Ishikawa (cell line): ENCODE data around the gene CLN3.

Source experiments
- CEBPB ChIP-seq: IDR thresholded peaks from 2 replicates; pipeline ENCODE4 v1.6.1; 2012
- CREB1 ChIP-seq: IDR thresholded peaks from 2 replicates; pipeline ENCODE4 v1.6.1; 2012; ENCODE audit warnings: low read depth
- EGR1 ChIP-seq: IDR thresholded peaks from 2 replicates; pipeline ENCODE4 v1.6.1; 2012
- EP300 ChIP-seq: IDR thresholded peaks from 2 replicates; pipeline ENCODE4 v1.6.1; 2012; ENCODE audit warnings: borderline replicate concordance
- FOXM1 ChIP-seq: IDR thresholded peaks from 2 replicates; pipeline ENCODE4 v1.6.1; 2012; ENCODE audit warnings: low read depth, borderline replicate concordance
- NFIC ChIP-seq: IDR thresholded peaks from 2 replicates; pipeline ENCODE4 v1.6.1; 2012
- RAD21 ChIP-seq: IDR thresholded peaks from 2 replicates; pipeline ENCODE4 v1.6.1; 2012; ENCODE audit warnings: low read depth
- TAF1 ChIP-seq: IDR thresholded peaks from 2 replicates; pipeline ENCODE4 v1.6.1; 2012; ENCODE audit warnings: low read depth, mild to moderate bottlenecking
- TCF12 ChIP-seq: IDR thresholded peaks from 2 replicates; pipeline ENCODE4 v1.6.1; 2012; ENCODE audit warnings: low read depth
- TEAD4 ChIP-seq: IDR thresholded peaks from 2 replicates; pipeline ENCODE4 v1.6.1; 2012
- YY1 ChIP-seq: IDR thresholded peaks from 2 replicates; pipeline ENCODE4 v1.6.1; 2012; ENCODE audit warnings: low read depth
- ZBTB7A ChIP-seq: IDR thresholded peaks from 2 replicates; pipeline ENCODE4 v1.6.1; 2012; ENCODE audit warnings: low read depth
- TF ChIP-seq, protein P1 (sequence below): IDR thresholded peaks from 2 replicates; pipeline ENCODE4 v1.6.1; 2012
- TF ChIP-seq, protein P2 (sequence below): IDR thresholded peaks from 2 replicates; pipeline ENCODE4 v1.6.1; 2012; ENCODE audit warnings: low read depth, mild to moderate bottlenecking
- TF ChIP-seq, protein P3 (sequence below): IDR thresholded peaks from 2 replicates; pipeline ENCODE4 v1.6.1; 2012

Gene CLN3

DNA sequence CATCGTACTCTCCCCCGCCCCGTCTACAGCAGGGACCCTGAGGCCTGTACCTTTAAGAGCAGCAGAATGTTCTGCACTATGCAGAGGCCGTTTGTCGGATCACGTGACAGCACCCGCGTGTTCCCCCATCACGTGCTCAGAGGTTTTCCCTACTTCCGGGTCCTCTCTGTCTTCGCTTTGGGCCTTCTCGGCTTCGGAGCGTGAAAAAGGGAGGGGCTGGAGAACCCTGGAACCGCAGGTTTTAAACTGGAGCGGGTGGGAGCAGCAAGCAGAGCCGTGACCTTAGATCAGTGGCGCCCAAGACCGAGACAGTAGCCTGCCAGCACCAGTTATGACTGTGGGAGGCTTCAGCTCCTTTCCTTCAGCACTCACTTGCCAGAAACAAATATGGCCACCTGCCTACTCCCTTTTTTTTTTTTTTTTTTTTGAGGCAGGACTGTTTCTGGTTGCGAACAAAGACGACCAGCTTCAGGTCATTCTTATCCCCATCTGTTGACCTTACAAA is at the start of gene CLN3:
CLN3 (minus strand) TSS at position 105 of the 505 bp plus-strand sequence. CDS start 315 bp downstream, outside the sequence.
- TF ChIP-seq, protein P1, sequence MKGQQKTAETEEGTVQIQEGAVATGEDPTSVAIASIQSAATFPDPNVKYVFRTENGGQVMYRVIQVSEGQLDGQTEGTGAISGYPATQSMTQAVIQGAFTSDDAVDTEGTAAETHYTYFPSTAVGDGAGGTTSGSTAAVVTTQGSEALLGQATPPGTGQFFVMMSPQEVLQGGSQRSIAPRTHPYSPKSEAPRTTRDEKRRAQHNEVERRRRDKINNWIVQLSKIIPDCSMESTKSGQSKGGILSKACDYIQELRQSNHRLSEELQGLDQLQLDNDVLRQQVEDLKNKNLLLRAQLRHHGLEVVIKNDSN: peak; percentile 99
- TF ChIP-seq EGR1 (peak; percentile 57; the same call in 1 of the 2 replicates), EP300 (peak; percentile 19; the same call in 1 of the 2 replicates), TCF12 (peak; percentile 68; the same call in 1 of the 2 replicates), CEBPB (no peak), YY1 (peak; percentile 98)
- TF ChIP-seq, protein P2, sequence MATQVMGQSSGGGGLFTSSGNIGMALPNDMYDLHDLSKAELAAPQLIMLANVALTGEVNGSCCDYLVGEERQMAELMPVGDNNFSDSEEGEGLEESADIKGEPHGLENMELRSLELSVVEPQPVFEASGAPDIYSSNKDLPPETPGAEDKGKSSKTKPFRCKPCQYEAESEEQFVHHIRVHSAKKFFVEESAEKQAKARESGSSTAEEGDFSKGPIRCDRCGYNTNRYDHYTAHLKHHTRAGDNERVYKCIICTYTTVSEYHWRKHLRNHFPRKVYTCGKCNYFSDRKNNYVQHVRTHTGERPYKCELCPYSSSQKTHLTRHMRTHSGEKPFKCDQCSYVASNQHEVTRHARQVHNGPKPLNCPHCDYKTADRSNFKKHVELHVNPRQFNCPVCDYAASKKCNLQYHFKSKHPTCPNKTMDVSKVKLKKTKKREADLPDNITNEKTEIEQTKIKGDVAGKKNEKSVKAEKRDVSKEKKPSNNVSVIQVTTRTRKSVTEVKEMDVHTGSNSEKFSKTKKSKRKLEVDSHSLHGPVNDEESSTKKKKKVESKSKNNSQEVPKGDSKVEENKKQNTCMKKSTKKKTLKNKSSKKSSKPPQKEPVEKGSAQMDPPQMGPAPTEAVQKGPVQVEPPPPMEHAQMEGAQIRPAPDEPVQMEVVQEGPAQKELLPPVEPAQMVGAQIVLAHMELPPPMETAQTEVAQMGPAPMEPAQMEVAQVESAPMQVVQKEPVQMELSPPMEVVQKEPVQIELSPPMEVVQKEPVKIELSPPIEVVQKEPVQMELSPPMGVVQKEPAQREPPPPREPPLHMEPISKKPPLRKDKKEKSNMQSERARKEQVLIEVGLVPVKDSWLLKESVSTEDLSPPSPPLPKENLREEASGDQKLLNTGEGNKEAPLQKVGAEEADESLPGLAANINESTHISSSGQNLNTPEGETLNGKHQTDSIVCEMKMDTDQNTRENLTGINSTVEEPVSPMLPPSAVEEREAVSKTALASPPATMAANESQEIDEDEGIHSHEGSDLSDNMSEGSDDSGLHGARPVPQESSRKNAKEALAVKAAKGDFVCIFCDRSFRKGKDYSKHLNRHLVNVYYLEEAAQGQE: no peak
- TF ChIP-seq, protein P3, sequence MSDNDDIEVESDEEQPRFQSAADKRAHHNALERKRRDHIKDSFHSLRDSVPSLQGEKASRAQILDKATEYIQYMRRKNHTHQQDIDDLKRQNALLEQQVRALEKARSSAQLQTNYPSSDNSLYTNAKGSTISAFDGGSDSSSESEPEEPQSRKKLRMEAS: peak; percentile 93

DNA sequence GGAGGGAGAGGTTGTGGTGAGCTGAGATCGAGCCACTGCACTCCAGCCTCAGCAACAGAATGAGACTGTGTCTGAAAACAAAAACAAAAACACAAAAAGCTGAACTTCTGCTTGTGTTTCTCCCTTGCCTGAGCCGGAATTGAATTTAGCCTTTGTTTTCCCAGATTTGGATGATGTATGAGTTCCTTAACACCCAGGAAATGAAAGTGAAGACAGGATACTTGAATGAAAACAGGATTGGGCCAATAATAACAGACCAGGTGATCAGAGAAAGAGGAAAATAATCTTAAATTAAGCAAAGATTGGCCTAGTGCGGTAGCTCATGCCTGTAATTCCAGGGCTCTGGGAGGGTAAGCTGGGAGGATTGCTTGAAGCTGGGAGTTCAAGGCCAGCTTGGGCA is 48.5 kb upstream of the CLN3 start:
- no peak for TF ChIP-seq TAF1
- TF ChIP-seq, protein P2: no peak
- TF ChIP-seq TCF12: no peak
- TF ChIP-seq CEBPB: no peak

DNA sequence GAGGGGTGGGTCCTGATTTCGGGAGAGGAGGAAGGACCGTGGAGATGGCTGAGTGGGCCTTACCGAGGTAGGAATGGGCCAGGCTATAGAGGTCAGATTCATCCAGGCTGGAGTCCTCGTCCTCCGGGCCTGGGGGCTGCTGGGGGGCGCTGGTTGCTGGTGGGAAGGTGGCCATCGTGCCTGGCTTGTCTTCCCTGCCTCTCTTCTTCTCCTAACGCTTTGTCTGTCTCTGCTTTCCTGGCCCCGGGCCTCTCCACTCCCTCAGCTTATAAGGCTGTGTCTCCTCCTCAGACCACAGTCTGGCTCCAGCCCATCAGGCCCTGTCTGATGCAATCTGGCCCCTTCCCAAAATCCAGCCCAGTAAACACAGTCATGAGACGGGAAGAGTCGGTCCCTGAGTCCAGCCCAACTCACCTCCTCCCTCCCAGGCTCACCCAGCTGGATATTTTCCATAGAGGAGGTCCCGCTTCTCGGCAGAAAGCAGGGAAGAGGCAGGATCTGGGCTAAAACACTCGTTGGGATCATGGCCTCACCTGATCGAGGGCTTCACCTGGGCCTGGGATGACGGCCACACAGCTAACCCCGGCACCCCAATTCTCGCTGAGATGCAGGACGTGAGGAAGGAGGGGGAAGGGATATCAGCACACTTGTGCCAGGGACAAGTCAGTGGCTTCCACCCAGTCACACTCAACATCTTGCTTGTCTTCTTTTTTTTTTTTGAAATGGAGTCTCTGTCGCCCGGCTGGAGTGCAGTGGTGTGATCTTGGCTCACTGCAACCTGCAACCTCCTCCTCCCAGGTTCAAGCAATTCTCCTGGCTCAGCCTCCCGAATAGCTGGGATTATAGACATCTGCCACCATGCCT is 47.1 kb upstream of the CLN3 start, which contains the start of gene NUPR1:
NUPR1 (minus strand) TSS at position 242 of the 864 bp plus-strand sequence; CDS start at position 175, 67 bp downstream.
- TF ChIP-seq RAD21 (no peak), TEAD4 (no peak), ZBTB7A (no peak), CEBPB (peak; percentile 72), TAF1 (peak; percentile 37; the same call in 1 of the 2 replicates), YY1 (no peak), CREB1 (no peak), FOXM1 (no peak), TCF12 (no peak), NFIC (peak; percentile 73), EP300 (no peak), EGR1 (no peak)
- TF ChIP-seq, protein P3: no peak
- TF ChIP-seq, protein P2: no peak
- TF ChIP-seq, protein P1: 0 out of 2 replicates have a peak, but pooled peaks have one; percentile 14

DNA sequence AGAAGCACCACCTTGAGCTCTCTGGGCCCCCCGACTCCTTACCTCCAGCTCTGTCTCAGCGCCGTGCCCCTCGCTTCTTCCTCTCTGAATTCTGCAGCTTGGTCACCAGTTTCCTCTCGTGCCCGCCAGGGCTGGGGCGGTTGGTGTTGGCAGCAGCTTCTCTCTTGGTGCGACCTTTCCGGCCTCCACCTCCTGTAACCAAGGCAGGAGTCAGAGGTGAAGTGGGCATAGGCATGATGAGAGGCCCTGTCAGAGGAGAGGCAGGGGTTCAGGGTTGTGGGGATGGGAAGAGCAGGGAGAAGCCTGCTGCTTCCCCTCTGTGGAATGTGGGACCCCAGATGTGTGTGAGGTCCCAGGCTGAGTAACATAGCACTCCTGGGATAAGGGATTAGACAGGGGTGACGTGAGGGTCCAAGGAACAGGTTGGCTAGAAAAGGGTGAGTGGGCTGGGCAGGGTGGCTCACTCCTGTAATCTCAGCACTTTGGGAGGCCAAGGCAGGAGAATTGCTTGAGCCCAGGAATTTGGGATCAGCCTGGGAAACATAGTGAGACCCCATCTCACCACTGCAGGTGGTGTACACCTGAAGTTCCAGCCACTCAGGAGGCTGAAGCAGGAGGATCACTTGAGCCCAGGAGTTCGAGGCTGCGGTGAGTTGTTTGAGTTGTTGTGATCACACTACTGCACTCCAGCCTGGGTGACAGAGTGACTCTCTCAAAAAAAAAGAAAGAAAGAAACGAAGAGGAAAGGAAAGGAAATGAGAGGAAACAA is 46.3 kb upstream of the CLN3 start:
- no peak for TF ChIP-seq CREB1
